Skeletal muscle tissue (tissue), 4 donors: ENCODE measurements around the gene ARHGAP1. TPM values are rescaled to one million over a fixed set of nuclear protein-coding genes. Genes with fewer than 3 reads are reported as not detected.

ENCODE experiments used
- H3K27ac ChIP-seq: one replicate; pipeline ENCODE4 v1.7.0; 2013; ENCODE audit warnings: mild to moderate bottlenecking, low read depth, low read length, inconsistent platforms
- H3K27me3 ChIP-seq, 3 donors: one replicate each; pipeline ENCODE4 v1.7.0; 2013; ENCODE audit warnings: low read length in 3 of 3; ENCODE audit not compliant: control insufficient read depth in 3 of 3, insufficient read depth in 3 of 3
- H3K36me3 ChIP-seq, 3 donors: one replicate each; pipeline ENCODE4 v1.7.0; 2013; ENCODE audit warnings: low read length in 3 of 3; ENCODE audit not compliant: control insufficient read depth in 3 of 3, insufficient read depth in 3 of 3
- H3K4me1 ChIP-seq, 3 donors: one replicate each; pipeline ENCODE4 v1.7.0; 2013; ENCODE audit warnings: low read length in 3 of 3, mild to moderate bottlenecking in 3 of 3; ENCODE audit not compliant: control insufficient read depth in 3 of 3, insufficient read depth in 3 of 3
- H3K4me3 ChIP-seq, 3 donors: one replicate each; pipeline ENCODE4 v1.7.0; 2013; ENCODE audit warnings: low read length in 3 of 3
- H3K9ac ChIP-seq, 3 donors: one replicate each; pipeline ENCODE4 v1.7.0; 2013; ENCODE audit warnings: low read length in 3 of 3, mild to moderate bottlenecking in 3 of 3, moderate library complexity in 2 of 3, low read depth in 1 of 3
- H3K9me3 ChIP-seq, 3 donors: one replicate each; pipeline ENCODE4 v1.7.0; 2013; ENCODE audit warnings: low read length in 3 of 3; ENCODE audit not compliant: control insufficient read depth in 3 of 3
- total RNA-seq: library from RNA; depleted of rRNA; stranded (reverse); fragments of >200 nt; gene quantifications from one replicate; pipeline ENCODE4 v1.2.3, GENCODE V29; 2014
- donor health status: Osteomylitis.

ARHGAP1 gene
- total RNA-seq, 1 donor from 2014 or later: 19.8 TPM

- peaks cover 22 to 39% (median 32%) of the 10 kb centered on the region in 3 donors for H3K36me3 ChIP-seq
- peak overlapping the region in 1 of 3 donors; percentile 40 for H3K9ac ChIP-seq
- no peaks in the 10 kb centered on the region for H3K27me3 ChIP-seq
- H3K9me3 ChIP-seq: no peaks in the 10 kb centered on the region
- H3K27ac ChIP-seq: peak overlapping the region; percentile 94
- H3K4me1 ChIP-seq: peaks cover 54 to 64% (median 55%) of the 10 kb centered on the region in 3 donors
- peak overlapping the region in 2 of 3 donors; percentile 30 to 56 for H3K4me3 ChIP-seq
Observed at GRCh38 chr11:46695345-46696211, 4.8 kb downstream of the ARHGAP1 start.

- no peak overlapping the region for H3K4me3 ChIP-seq
- H3K9ac ChIP-seq: no peak overlapping the region
- H3K27me3 ChIP-seq: no peaks in the 10 kb centered on the region
- peak overlapping the region; percentile 94 for H3K27ac ChIP-seq
- H3K36me3 ChIP-seq: peaks cover 22 to 41% (median 32%) of the 10 kb centered on the region in 3 donors
- peaks cover 52 to 62% (median 54%) of the 10 kb centered on the region in 3 donors for H3K4me1 ChIP-seq
- no peaks in the 10 kb centered on the region for H3K9me3 ChIP-seq
Observed at GRCh38 chr11:46694607-46695006, 5.8 kb downstream of the ARHGAP1 start.

- Histone ChIP-seq H3K4me1 (peaks cover 50 to 57% (median 50%) of the 10 kb centered on the region in 3 donors), H3K9me3 (no peaks in the 10 kb centered on the region), H3K4me3 (no peak overlapping the region), H3K27ac (peak overlapping the region; percentile 94), H3K27me3 (no peaks in the 10 kb centered on the region), H3K36me3 (peaks cover 22 to 42% (median 32%) of the 10 kb centered on the region in 3 donors), H3K9ac (no peak overlapping the region)
Observed at GRCh38 chr11:46694072-46694471, 6.3 kb downstream of the ARHGAP1 start.

- peaks cover 22 to 44% (median 32%) of the 10 kb centered on the region in 3 donors for H3K36me3 ChIP-seq
- peak overlapping the region; percentile 94 for H3K27ac ChIP-seq
- no peak overlapping the region for H3K4me3 ChIP-seq
- no peaks in the 10 kb centered on the region for H3K9me3 ChIP-seq
- peaks cover 45 to 52% (median 47%) of the 10 kb centered on the region in 3 donors for H3K4me1 ChIP-seq
- H3K27me3 ChIP-seq: no peaks in the 10 kb centered on the region
- no peak overlapping the region for H3K9ac ChIP-seq
Observed at GRCh38 chr11:46693597-46694012, 6.8 kb downstream of the ARHGAP1 start.

- Histone ChIP-seq H3K27ac (no peak overlapping the region), H3K4me3 (no peak overlapping the region), H3K9me3 (no peaks in the 10 kb centered on the region), H3K9ac (no peak overlapping the region), H3K36me3 (peaks cover 22 to 52% (median 35%) of the 10 kb centered on the region in 3 donors), H3K27me3 (no peaks in the 10 kb centered on the region), H3K4me1 (peaks cover 39 to 49% (median 46%) of the 10 kb centered on the region in 3 donors)
Observed at GRCh38 chr11:46692450-46692849, 8.0 kb downstream of the ARHGAP1 start.

- peaks cover 21 to 55% (median 37%) of the 10 kb centered on the region in 3 donors for H3K36me3 ChIP-seq
- H3K4me3 ChIP-seq: no peak overlapping the region
- peaks cover 29 to 34% (median 31%) of the 10 kb centered on the region in 3 donors for H3K4me1 ChIP-seq
- no peaks in the 10 kb centered on the region for H3K27me3 ChIP-seq
- H3K9ac ChIP-seq: no peak overlapping the region
- H3K27ac ChIP-seq: no peak overlapping the region
- no peaks in the 10 kb centered on the region for H3K9me3 ChIP-seq
Observed at GRCh38 chr11:46690702-46691101, 9.7 kb downstream of the ARHGAP1 start.

GRCh38 chr11:46686886-46687795, 13.3 kb downstream of the ARHGAP1 start:
- peaks cover 22 to 25% (median 22%) of the 10 kb centered on the region in 3 donors for H3K4me1 ChIP-seq
- H3K27ac ChIP-seq: peak overlapping the region; percentile 21
- no peak overlapping the region for H3K4me3 ChIP-seq
- no peak overlapping the region for H3K9ac ChIP-seq
- no peaks in the 10 kb centered on the region for H3K9me3 ChIP-seq
- peaks cover 7 to 31% (median 15%) of the 10 kb centered on the region in 3 donors for H3K36me3 ChIP-seq
- H3K27me3 ChIP-seq: no peaks in the 10 kb centered on the region

- no peak overlapping the region for H3K4me3 ChIP-seq
- H3K27ac ChIP-seq: peak overlapping the region; percentile 45
- no peaks in the 10 kb centered on the region for H3K27me3 ChIP-seq
- H3K36me3 ChIP-seq: peaks cover 31 to 40% (median 34%) of the 10 kb centered on the region in 3 donors
- no peaks in the 10 kb centered on the region for H3K9me3 ChIP-seq
- H3K4me1 ChIP-seq: peaks cover 22 to 25% (median 22%) of the 10 kb centered on the region in 3 donors
- H3K9ac ChIP-seq: peak overlapping the region in 1 of 3 donors; percentile 68
Observed at GRCh38 chr11:46684367-46684766, 16.1 kb downstream of the ARHGAP1 start.

GRCh38 chr11:46682773-46683752, 17.4 kb downstream of the ARHGAP1 start:
- Histone ChIP-seq H3K27me3 (no peaks in the 10 kb centered on the region), H3K4me3 (no peak overlapping the region), H3K9ac (no peak overlapping the region), H3K27ac (peak overlapping the region; percentile 45), H3K36me3 (peaks cover 42 to 47% (median 46%) of the 10 kb centered on the region in 3 donors), H3K4me1 (peaks cover 20 to 29% (median 25%) of the 10 kb centered on the region in 3 donors), H3K9me3 (no peaks in the 10 kb centered on the region)
